Activated CD8-positive, alpha-beta memory T cell treated with anti-CD3 and anti-CD28 coated beads, Interleukin-2, amount 50 U/mL, for 1 hour (primary cell): ENCODE measurements around the gene COL5A2.

Experiments
- DNase-seq: peaks from one replicate; pipeline ENCODE4 v3.0.0-alpha.2; 2020; ENCODE audit errors: extremely low read depth

The COL5A2 gene

GRCh38 chr2:189179570-189179950, at the start of gene COL5A2:
TSS of gene COL5A2 (minus strand) at chr2:189179761. CDS start at chr2:189179604, 157 bp downstream.
- DNase-seq, result no peak

DNA sequence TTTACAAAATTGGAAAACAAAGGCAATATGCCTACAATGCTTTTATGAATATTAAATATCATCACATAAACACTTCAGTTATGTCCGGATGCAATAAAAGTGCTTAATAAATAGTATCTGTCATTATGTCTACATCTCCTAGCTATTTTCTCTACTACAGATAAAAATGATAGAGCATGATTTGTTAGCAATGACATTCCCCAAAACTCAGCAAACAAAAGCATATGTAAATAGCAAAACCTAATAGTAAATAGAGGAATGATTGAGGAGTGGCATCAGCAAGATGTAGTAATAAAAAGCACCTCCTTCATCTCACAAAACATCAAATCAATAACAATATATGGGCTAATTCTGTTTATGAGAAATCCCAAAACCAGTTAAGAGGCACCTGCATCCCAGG, 46.5 kb upstream of the COL5A2 start:
- DNase-seq, result no peak

DNA sequence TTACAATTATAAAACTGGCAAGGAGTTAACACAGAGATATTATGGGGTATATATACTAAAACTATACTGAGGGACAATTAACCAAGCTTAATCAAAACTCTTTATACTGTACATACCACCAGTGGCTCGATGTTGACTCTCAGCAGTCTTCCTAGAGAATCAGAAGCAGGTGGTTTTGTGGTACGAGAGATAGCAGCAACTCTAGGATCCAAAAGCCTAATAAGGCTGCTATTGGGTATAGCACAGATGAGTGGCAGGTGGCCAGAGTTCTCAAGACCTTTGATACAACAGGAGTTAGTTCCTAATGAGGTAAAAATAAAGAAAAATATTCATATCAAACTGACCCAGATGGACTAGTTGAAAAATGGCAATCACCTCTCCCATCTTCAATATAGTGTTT, 45.5 kb upstream of the COL5A2 start:
- no peak for DNase-seq

DNA sequence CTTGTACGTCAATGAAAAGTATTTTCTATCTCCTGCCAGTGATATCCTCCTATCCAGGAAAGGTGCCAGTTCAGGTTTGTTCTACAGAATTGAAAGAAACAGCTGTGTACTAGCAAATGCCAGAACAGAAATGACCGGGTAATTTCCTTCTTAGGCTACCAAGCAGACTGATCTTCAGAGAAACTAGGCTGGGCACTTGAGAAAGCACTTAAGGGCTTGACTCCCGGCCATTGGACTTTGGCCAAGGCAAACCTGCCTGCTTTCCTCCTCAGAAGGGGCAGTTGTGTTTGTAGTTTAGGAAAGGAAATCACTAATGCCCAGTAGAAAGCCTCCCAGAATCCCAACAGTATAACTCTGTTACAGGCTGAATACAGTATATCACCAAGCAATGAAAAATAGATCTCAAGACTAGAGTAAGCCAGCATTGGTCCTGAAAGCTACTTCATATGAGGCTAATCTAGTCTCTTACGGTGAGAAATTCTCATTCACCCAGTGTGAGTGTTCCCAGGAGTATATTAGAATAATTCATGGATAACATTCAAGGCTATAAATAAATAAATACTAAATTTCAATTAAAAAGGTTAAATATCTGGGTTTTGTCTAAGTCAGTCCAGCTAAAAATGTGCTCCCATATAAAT, 43.0 kb upstream of the COL5A2 start:
- DNase-seq, result no peak

GRCh38 chr2:189221811-189222467, 42.4 kb upstream of the COL5A2 start:
- no peak for DNase-seq

DNA sequence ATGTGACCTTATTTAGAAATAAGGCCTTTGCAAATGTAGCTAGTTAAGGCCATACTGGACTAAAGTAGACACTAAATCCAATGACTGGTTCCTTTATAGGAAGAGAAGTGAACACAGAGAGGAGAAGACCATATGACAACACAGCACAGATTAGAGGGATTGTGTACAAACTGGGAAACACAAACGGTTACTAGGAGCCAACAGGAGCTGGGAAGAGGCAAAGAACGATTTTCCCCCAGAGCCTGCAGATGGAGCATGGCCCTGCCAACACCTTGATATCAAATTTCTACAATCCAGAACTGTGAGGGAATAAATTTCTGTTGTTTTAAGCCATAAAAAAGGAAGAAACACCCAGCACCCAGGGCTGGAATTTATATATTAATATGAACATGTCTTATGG, 38.7 kb upstream of the COL5A2 start:
- no peak for DNase-seq

- DNase-seq, result no peak
These were observed 38.0 kb upstream of the COL5A2 start for GRCh38 chr2:189217541-189217940.

DNA sequence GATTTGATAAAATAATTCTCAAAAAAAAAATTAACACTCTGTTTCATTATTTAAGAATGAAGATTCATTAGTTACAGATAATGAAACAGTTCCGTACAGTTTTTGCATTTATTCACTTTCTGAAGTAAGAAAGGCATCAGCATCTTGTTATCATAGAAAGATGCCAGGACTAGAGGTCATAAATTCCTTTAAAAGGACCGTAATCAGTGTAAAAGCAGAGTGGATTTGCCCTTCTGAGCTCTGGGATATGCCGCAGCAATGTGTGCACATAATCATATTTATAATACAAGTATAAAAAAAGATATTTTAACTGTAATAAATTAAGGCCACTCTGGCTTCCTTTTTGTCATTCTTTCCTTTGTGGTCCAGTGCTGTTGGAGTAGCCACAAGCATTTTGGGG, 37.5 kb upstream of the COL5A2 start:
- no peak for DNase-seq

GRCh38 chr2:189214484-189214883, 34.9 kb upstream of the COL5A2 start:
- no peak for DNase-seq

DNA sequence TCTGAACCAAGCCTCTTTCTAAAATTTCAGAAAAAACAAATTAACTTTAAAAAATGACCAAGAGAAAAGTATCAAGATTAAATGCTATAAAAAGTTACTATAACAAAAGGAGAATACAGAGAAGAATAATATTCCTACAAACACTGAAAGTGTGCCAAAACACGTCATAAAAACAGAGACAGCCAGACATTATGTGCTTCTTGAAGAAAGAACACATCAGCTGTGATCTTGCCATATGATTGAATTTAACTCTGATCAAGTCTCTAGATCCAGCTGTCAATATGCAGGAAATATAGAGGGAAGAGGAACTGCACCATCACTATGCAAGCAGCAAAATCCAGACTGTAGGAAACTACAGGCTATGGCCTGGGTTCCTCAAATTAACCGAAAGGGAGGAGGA, 33.7 kb upstream of the COL5A2 start:
- DNase-seq, result no peak

DNA sequence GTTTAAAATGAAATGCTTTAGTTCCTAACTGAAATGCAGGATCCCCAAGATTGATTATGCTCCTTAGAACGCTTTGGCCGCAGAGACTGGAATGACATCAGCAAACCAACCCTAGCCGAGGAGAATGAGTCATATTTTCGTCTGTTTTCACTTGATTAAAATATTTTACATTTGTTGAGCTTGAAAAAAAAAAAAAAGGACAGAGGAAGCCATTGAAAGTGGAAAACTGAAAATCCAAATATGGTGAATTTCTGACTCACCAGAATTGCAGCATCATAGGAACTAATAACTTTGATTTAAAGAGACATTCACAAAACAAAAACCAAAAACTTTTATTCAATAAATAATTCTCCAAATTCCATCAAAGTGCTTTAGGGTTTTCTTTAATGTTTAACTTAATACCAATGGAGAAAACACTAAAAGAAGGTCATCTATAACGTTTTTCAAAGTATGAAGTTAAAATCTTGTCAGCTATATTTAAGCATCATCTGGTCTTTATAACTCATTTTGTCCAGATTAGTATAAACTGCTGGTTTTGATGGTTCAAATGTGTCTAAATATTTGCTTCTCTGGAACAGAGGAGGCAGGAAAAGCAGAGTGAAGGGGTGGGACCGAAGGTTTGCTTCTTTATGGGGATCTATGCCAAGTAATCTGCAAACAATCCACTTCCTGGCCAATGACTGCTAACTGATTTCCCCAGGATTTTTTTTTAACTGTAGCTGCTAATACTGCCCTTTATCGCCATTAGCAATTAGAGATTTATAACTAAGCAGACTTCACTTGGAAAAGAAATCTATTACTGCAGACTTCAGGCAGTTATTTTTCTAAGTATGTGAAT, 30.9 kb upstream of the COL5A2 start:
- no peak for DNase-seq

GRCh38 chr2:189208254-189208653, 28.7 kb upstream of the COL5A2 start:
- no peak for DNase-seq

DNA sequence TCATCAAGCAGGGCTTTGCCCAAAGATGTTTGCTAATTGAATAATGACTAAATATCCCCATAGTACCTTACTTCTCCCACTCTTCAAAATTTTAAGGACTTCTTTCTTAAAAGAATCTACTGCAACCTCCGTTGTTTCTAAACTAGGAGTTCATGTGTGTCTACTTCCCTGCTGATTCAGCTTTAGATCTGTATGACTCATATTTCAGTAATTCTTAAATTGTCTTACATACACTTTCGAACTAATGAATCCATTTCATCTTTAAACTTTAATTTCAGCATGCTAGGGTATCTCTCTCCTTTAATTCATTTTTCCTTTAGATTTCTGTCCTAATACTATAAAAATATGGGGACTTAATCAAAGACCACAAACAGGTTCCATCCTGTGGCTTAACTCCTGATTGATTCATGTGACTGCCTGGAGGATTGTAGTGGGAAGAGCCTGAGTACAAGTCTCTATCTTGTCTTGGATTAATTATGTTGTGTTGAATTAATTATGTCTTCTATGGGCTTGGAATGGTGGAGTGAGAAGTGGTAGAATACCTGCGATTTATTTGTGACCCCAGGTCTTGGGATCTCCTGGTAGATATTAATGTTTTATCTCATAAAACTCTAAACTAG, 24.9 kb upstream of the COL5A2 start:
- no peak for DNase-seq

- DNase-seq, result no peak
These were observed 23.7 kb upstream of the COL5A2 start for GRCh38 chr2:189203177-189203799.

- no peak for DNase-seq
These were observed 20.2 kb upstream of the COL5A2 start for GRCh38 chr2:189199797-189200196.

DNA sequence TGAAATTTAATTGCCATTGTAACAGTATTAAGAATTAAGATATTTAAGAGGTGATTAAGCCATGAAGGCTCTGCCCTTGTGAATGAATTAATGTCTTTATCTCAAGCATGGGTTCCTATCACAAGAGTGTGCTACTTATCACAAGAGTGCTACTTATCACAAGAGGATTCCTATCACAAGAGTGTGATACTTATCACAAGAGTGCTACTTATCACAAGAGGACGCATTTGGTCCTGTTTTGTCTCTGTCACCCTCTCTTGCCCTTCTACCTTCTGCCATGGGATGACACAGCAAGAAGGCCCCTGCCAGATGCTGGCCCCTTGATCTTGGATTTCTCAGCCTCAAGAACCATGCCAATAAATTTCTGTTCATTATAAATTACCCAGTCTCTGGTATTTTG, 13.2 kb upstream of the COL5A2 start:
- no peak for DNase-seq

GRCh38 chr2:189191766-189192165, 12.2 kb upstream of the COL5A2 start:
- no peak for DNase-seq

GRCh38 chr2:189190685-189191084, 11.1 kb upstream of the COL5A2 start:
- DNase-seq, result no peak

GRCh38 chr2:189188115-189188805, 8.7 kb upstream of the COL5A2 start:
- no peak for DNase-seq

DNA sequence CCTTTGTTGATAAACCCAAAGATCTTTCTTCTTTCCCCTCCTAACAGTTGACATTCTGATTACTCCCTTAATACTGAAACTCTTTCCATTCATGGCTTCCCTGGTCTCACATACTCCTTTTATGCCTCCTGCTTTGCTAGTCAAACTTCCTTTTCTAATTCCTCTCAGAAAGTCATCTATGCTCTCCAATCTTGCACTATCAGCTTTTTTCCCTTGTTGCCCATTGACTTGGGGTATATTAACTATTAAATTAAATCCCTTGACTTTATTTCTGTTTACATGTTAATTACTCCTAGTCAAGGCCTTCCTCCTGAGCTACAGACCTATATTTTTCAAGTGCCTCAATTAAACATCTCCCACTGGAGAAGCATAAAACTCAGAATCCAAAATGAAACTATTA, 3.6 kb upstream of the COL5A2 start:
- no peak for DNase-seq

GRCh38 chr2:189181706-189182105, 2.1 kb upstream of the COL5A2 start:
- DNase-seq, result no peak
